IMR-90 (cell line): Measurements from ENCODE around the gene PIEZO2.

Experiments
- CEBPB ChIP-seq: IDR thresholded peaks from 2 replicates; pipeline ENCODE4 v1.6.1; 2012; ENCODE audit warnings: low read depth, low read length, improper control_type of control experiment
- CTCF ChIP-seq: conservative IDR thresholded peaks from 2 replicates; pipeline ENCODE4 v1.5.1; 2012; ENCODE audit warnings: mild to moderate bottlenecking, low read depth, low read length, improper control_type of control experiment
- SMC3 ChIP-seq: fragments of 150-350 bp; IDR thresholded peaks from 2 replicates; pipeline ENCODE4 v1.6.1; 2016; ENCODE audit warnings: low read depth, mild to moderate bottlenecking, antibody characterized with exemption, low read length, moderate library complexity

DNA sequence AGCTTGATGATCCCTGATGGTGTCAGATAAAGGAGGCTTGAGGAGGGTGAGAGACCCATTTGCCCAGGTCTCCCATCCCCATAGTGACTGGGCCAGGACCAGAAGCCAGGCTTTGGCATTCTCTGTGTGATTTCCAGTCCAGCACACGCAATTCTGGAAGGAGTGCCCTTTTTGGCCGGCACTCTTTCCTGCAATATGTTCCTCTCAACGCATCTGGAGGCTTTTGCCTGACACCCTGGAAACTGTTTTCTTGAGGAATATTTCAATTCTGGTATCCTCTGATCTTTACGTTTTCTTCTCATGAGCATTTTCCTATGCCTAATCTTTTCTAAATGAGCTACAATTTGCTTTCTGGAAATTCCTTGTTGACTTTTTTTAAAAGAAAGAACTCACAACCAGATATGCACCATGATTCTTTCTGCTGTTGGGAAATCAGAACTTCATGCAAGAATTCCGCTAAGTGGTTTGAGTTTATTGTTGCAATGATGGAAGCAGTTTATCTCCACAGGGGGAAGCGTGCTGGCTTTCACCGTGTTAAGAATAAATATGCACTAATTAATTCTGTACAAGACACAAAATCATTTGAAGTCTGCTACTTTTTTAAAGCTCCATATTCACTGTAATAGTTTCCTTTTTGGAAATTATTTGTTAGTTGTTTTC, 479.8 kb downstream of the PIEZO2 start:
- TF ChIP-seq CEBPB: no peak
- TF ChIP-seq CTCF: no peak
- no peak for TF ChIP-seq SMC3
